COR-L47 (cell line): ENCODE results near the gene MAGEA2.
"Not testable (repeated sequence)": the region's sequence is repeated elsewhere in the genome, so short reads cannot be mapped to it uniquely, and the experiment has no call there.

Experiments used
- DNase-seq: peaks from one replicate; lab custom pipeline; 2025; lab: John Stamatoyannopoulos, UW

The MAGEA2 gene

GRCh38 chrX:152753686-152754650 lies at the start of gene MAGEA2:
Gene MAGEA2 (minus strand): TSS chrX:152753842. CDS start chrX:152751363, 2,479 bp downstream.
- DNase-seq: not testable (repeated sequence)

- no peak for DNase-seq
Observed at GRCh38 chrX:152798945-152799344, 45.3 kb upstream of the MAGEA2 start.

GRCh38 chrX:152787062-152787461 lies 33.4 kb upstream of the MAGEA2 start:
- not testable (repeated sequence) for DNase-seq

- not testable (repeated sequence) for DNase-seq
Observed at GRCh38 chrX:152769549-152770289, 16.1 kb upstream of the MAGEA2 start, which contains the start of gene MAGEA6. Gene MAGEA6 (minus strand): TSS chrX:152769689. CDS start chrX:152767650, 2,039 bp downstream.

GRCh38 chrX:152766562-152766961 lies 12.9 kb upstream of the MAGEA2 start:
- DNase-seq: not testable (repeated sequence)

- DNase-seq: not testable (repeated sequence)
Observed at GRCh38 chrX:152761582-152761981, 7.9 kb upstream of the MAGEA2 start.

- DNase-seq: not testable (repeated sequence)
Observed at GRCh38 chrX:152759544-152759943, 5.9 kb upstream of the MAGEA2 start.

GRCh38 chrX:152758918-152759317 lies 5.3 kb upstream of the MAGEA2 start, which contains the start of gene CSAG3:
Gene CSAG3 (plus strand): TSS chrX:152759218.
- not testable (repeated sequence) for DNase-seq

GRCh38 chrX:152754871-152755270 lies 1.2 kb upstream of the MAGEA2 start:
- not testable (repeated sequence) for DNase-seq

- DNase-seq: no peak
Observed at GRCh38 chrX:152738560-152738959, 15.1 kb downstream of the MAGEA2 start.

GRCh38 chrX:152736528-152736927 lies 17.1 kb downstream of the MAGEA2 start:
- not testable (repeated sequence) for DNase-seq

- DNase-seq: no peak
Observed at GRCh38 chrX:152735860-152736511, 17.7 kb downstream of the MAGEA2 start.

GRCh38 chrX:152735101-152735500 lies 18.5 kb downstream of the MAGEA2 start:
- DNase-seq: no peak

GRCh38 chrX:152734143-152734858 lies 19.3 kb downstream of the MAGEA2 start:
- not testable (repeated sequence) for DNase-seq

- DNase-seq: peak; percentile 62
Observed at GRCh38 chrX:152733261-152733975, 20.2 kb downstream of the MAGEA2 start, which contains the start of the genes CSAG1 and MAGEA12. Gene CSAG1 (minus strand): TSS chrX:152733721. CDS start chrX:152732460, 1,261 bp downstream. Gene MAGEA12 (plus strand): TSS chrX:152733757. CDS start chrX:152736162, 2,405 bp downstream.

GRCh38 chrX:152725409-152725808 lies 28.2 kb downstream of the MAGEA2 start:
- no peak for DNase-seq

- not testable (repeated sequence) for DNase-seq
Observed at GRCh38 chrX:152713815-152714787, 39.5 kb downstream of the MAGEA2 start, which contains the start of gene MAGEA2B. Gene MAGEA2B (plus strand): TSS chrX:152714628. CDS start chrX:152717107, 2,479 bp downstream.

GRCh38 chrX:152713195-152713594 lies 40.4 kb downstream of the MAGEA2 start:
- not testable (repeated sequence) for DNase-seq

GRCh38 chrX:152709173-152709572 lies 44.5 kb downstream of the MAGEA2 start, which contains the start of gene CSAG2:
Gene CSAG2 (minus strand): TSS chrX:152709273. CDS start chrX:152709112, 161 bp downstream.
- DNase-seq: not testable (repeated sequence)
